ENCODE measurements around the gene TTC29.

Gene TTC29

GRCh38 chr4:146776691-146777090 lies 169.0 kb downstream of the TTC29 start:
- no peaks in the 10 kb centered on the region for H3K36me3 ChIP-seq (ENCODE audit: control insufficient read depth in 1 of 2, insufficient read depth in 2 of 2, low read depth in 1 of 2, low read length in 2 of 2)

GRCh38 chr4:146763560-146763959 lies 182.1 kb downstream of the TTC29 start:
- H3K4me2 ChIP-seq (ENCODE audit: low read length, poor library complexity, severe bottlenecking) = no peak overlapping the region

More at GRCh38 chr4:146776691-146777090, 169.0 kb downstream of the TTC29 start:
- H3K4me3 ChIP-seq (ENCODE audit: insufficient read depth in 1 of 2, low read depth in 1 of 2, low read length in 2 of 2) = no peak overlapping the region
- 90% methylated on average over 8 of the region's 8 CpGs for WGBS
- no peak overlapping the region for H2AFZ ChIP-seq (ENCODE audit: low read depth, low read length)
- H3K79me1 ChIP-seq (replicated peaks; ENCODE audit: low read length, poor library complexity, severe bottlenecking) = no peaks in the 10 kb centered on the region
- H2BK5ac ChIP-seq (ENCODE audit: low read depth, low read length, poor library complexity, severe bottlenecking) = no peak overlapping the region
- H4K91ac ChIP-seq (ENCODE audit: low read length) = no peak overlapping the region
- no peak overlapping the region for H3K23ac ChIP-seq (ENCODE audit: low read length in 2 of 2)
- no peaks in the 10 kb centered on the region for H3K27me3 ChIP-seq (ENCODE audit: control insufficient read depth in 1 of 2, insufficient read depth in 1 of 2, low read length in 2 of 2)
- no peak overlapping the region for H3K14ac ChIP-seq (ENCODE audit: low read length in 2 of 2)
- no peak overlapping the region for H3K4me2 ChIP-seq (ENCODE audit: low read length, poor library complexity, severe bottlenecking)
- H3K9me3 ChIP-seq (ENCODE audit: control insufficient read depth, low read length) = no peaks in the 10 kb centered on the region
- H3K27ac ChIP-seq (ENCODE audit: low read length, poor library complexity, severe bottlenecking) = no peak overlapping the region
- H4K8ac ChIP-seq (ENCODE audit: low read length) = no peak overlapping the region
- H2AK5ac ChIP-seq (ENCODE audit: low read length, severe bottlenecking) = no peak overlapping the region
- no peak overlapping the region for H3K18ac ChIP-seq (ENCODE audit: low read depth in 1 of 2, low read length in 2 of 2)
- H3K4ac ChIP-seq (ENCODE audit: low read depth in 1 of 2, low read length in 2 of 2) = no peak overlapping the region
- no peaks in the 10 kb centered on the region for H3K4me1 ChIP-seq (ENCODE audit: control insufficient read depth, insufficient read depth, low read depth, low read length)
- no peak overlapping the region for H2BK120ac ChIP-seq (ENCODE audit: low read depth, low read length)
- no peak for DNase-seq
- H2BK15ac ChIP-seq (ENCODE audit: low read depth, poor library complexity, severe bottlenecking) = no peak overlapping the region
- no peak overlapping the region for H3K9ac ChIP-seq (ENCODE audit: low read length)
- no peak overlapping the region for H2BK12ac ChIP-seq (ENCODE audit: low read length in 2 of 2)

GRCh38 chr4:146762016-146762415 lies 183.6 kb downstream of the TTC29 start:
- no peak overlapping the region for H4K8ac ChIP-seq (ENCODE audit: low read length)
- no peak overlapping the region for H2BK12ac ChIP-seq (ENCODE audit: low read length in 2 of 2)
- no peaks in the 10 kb centered on the region for H3K27me3 ChIP-seq (ENCODE audit: control insufficient read depth in 1 of 2, insufficient read depth in 1 of 2, low read length in 2 of 2)
- H3K4me3 ChIP-seq (ENCODE audit: insufficient read depth in 1 of 2, low read depth in 1 of 2, low read length in 2 of 2) = no peak overlapping the region
- H3K36me3 ChIP-seq (ENCODE audit: control insufficient read depth in 1 of 2, insufficient read depth in 2 of 2, low read depth in 1 of 2, low read length in 2 of 2) = no peaks in the 10 kb centered on the region
- no peak for DNase-seq
- H3K23ac ChIP-seq (ENCODE audit: low read length in 2 of 2) = no peak overlapping the region
- H3K14ac ChIP-seq (ENCODE audit: low read length in 2 of 2) = no peak overlapping the region
- no peak overlapping the region for H2BK15ac ChIP-seq (ENCODE audit: low read depth, poor library complexity, severe bottlenecking)
- no peak overlapping the region for H3K27ac ChIP-seq (ENCODE audit: low read length, poor library complexity, severe bottlenecking)
- H4K91ac ChIP-seq (ENCODE audit: low read length) = no peak overlapping the region
- no peak overlapping the region for H3K4me2 ChIP-seq (ENCODE audit: low read length, poor library complexity, severe bottlenecking)
- H3K4me1 ChIP-seq (ENCODE audit: control insufficient read depth, insufficient read depth, low read depth, low read length) = no peaks in the 10 kb centered on the region
- H3K79me1 ChIP-seq (replicated peaks; ENCODE audit: low read length, poor library complexity, severe bottlenecking) = no peaks in the 10 kb centered on the region
- H3K18ac ChIP-seq (ENCODE audit: low read depth in 1 of 2, low read length in 2 of 2) = no peak overlapping the region
- H3K4ac ChIP-seq (ENCODE audit: low read depth in 1 of 2, low read length in 2 of 2) = no peak overlapping the region
- 88% methylated on average over 1 of the region's 2 CpGs for WGBS
- H3K9ac ChIP-seq (ENCODE audit: low read length) = no peak overlapping the region
- H2AFZ ChIP-seq (ENCODE audit: low read depth, low read length) = no peak overlapping the region
- no peak overlapping the region for H2BK5ac ChIP-seq (ENCODE audit: low read depth, low read length, poor library complexity, severe bottlenecking)
- peaks cover 4% of the 10 kb centered on the region for H3K9me3 ChIP-seq (ENCODE audit: control insufficient read depth, low read length)
- H2AK5ac ChIP-seq (ENCODE audit: low read length, severe bottlenecking) = no peak overlapping the region
- no peak overlapping the region for H2BK120ac ChIP-seq (ENCODE audit: low read depth, low read length)

More at GRCh38 chr4:146763560-146763959, 182.1 kb downstream of the TTC29 start:
- no CpG with 5 or more reads among the region's 2 CpGs for WGBS
- Histone ChIP-seq H3K36me3 (ENCODE audit: control insufficient read depth in 1 of 2, insufficient read depth in 2 of 2, low read depth in 1 of 2, low read length in 2 of 2) (no peaks in the 10 kb centered on the region), H3K9me3 (ENCODE audit: control insufficient read depth, low read length) (no peaks in the 10 kb centered on the region), H3K4me1 (ENCODE audit: control insufficient read depth, insufficient read depth, low read depth, low read length) (no peaks in the 10 kb centered on the region), H3K27ac (ENCODE audit: low read length, poor library complexity, severe bottlenecking) (no peak overlapping the region), H2AK5ac (ENCODE audit: low read length, severe bottlenecking) (no peak overlapping the region), H3K4me3 (ENCODE audit: insufficient read depth in 1 of 2, low read depth in 1 of 2, low read length in 2 of 2) (no peak overlapping the region), H3K14ac (ENCODE audit: low read length in 2 of 2) (no peak overlapping the region), H3K9ac (ENCODE audit: low read length) (no peak overlapping the region), H2BK120ac (ENCODE audit: low read depth, low read length) (no peak overlapping the region), H4K91ac (ENCODE audit: low read length) (no peak overlapping the region), H3K27me3 (ENCODE audit: control insufficient read depth in 1 of 2, insufficient read depth in 1 of 2, low read length in 2 of 2) (no peaks in the 10 kb centered on the region), H3K18ac (ENCODE audit: low read depth in 1 of 2, low read length in 2 of 2) (no peak overlapping the region), H2BK12ac (ENCODE audit: low read length in 2 of 2) (no peak overlapping the region), H2AFZ (ENCODE audit: low read depth, low read length) (no peak overlapping the region), H2BK5ac (ENCODE audit: low read depth, low read length, poor library complexity, severe bottlenecking) (no peak overlapping the region), H3K79me1 (replicated peaks; ENCODE audit: low read length, poor library complexity, severe bottlenecking) (no peaks in the 10 kb centered on the region), H3K4ac (ENCODE audit: low read depth in 1 of 2, low read length in 2 of 2) (no peak overlapping the region), H4K8ac (ENCODE audit: low read length) (no peak overlapping the region), H3K23ac (ENCODE audit: low read length in 2 of 2) (no peak overlapping the region), H2BK15ac (ENCODE audit: low read depth, poor library complexity, severe bottlenecking) (no peak overlapping the region)
- no peak for DNase-seq

GRCh38 chr4:146742416-146742815 lies 203.2 kb downstream of the TTC29 start:
- no peak overlapping the region for H3K4me2 ChIP-seq (ENCODE audit: low read length, poor library complexity, severe bottlenecking)

More at GRCh38 chr4:146742416-146742815, 203.2 kb downstream of the TTC29 start:
- DNase-seq = no peak
- Histone ChIP-seq H2BK5ac (ENCODE audit: low read depth, low read length, poor library complexity, severe bottlenecking) (no peak overlapping the region), H3K4ac (ENCODE audit: low read depth in 1 of 2, low read length in 2 of 2) (no peak overlapping the region), H3K23ac (ENCODE audit: low read length in 2 of 2) (no peak overlapping the region), H3K4me1 (ENCODE audit: control insufficient read depth, insufficient read depth, low read depth, low read length) (no peaks in the 10 kb centered on the region), H3K4me3 (ENCODE audit: insufficient read depth in 1 of 2, low read depth in 1 of 2, low read length in 2 of 2) (no peak overlapping the region), H3K9ac (ENCODE audit: low read length) (no peak overlapping the region), H4K91ac (ENCODE audit: low read length) (no peak overlapping the region), H2BK12ac (ENCODE audit: low read length in 2 of 2) (no peak overlapping the region), H3K79me1 (replicated peaks; ENCODE audit: low read length, poor library complexity, severe bottlenecking) (no peaks in the 10 kb centered on the region), H3K9me3 (ENCODE audit: control insufficient read depth, low read length) (no peaks in the 10 kb centered on the region), H4K8ac (ENCODE audit: low read length) (no peak overlapping the region), H3K36me3 (ENCODE audit: control insufficient read depth in 1 of 2, insufficient read depth in 2 of 2, low read depth in 1 of 2, low read length in 2 of 2) (no peaks in the 10 kb centered on the region), H2BK15ac (ENCODE audit: low read depth, poor library complexity, severe bottlenecking) (no peak overlapping the region), H2AFZ (ENCODE audit: low read depth, low read length) (no peak overlapping the region), H3K27me3 (ENCODE audit: control insufficient read depth in 1 of 2, insufficient read depth in 1 of 2, low read length in 2 of 2) (no peaks in the 10 kb centered on the region), H2AK5ac (ENCODE audit: low read length, severe bottlenecking) (no peak overlapping the region), H2BK120ac (ENCODE audit: low read depth, low read length) (no peak overlapping the region), H3K27ac (ENCODE audit: low read length, poor library complexity, severe bottlenecking) (no peak overlapping the region), H3K14ac (ENCODE audit: low read length in 2 of 2) (no peak overlapping the region), H3K18ac (ENCODE audit: low read depth in 1 of 2, low read length in 2 of 2) (no peak overlapping the region)
- WGBS = 17% methylated on average over 1 of the region's 2 CpGs

Measured in mesenchymal stem cell (in vitro differentiated cells and primary cell).